ENCODE measurements around the gene COL28A1.

DNA sequence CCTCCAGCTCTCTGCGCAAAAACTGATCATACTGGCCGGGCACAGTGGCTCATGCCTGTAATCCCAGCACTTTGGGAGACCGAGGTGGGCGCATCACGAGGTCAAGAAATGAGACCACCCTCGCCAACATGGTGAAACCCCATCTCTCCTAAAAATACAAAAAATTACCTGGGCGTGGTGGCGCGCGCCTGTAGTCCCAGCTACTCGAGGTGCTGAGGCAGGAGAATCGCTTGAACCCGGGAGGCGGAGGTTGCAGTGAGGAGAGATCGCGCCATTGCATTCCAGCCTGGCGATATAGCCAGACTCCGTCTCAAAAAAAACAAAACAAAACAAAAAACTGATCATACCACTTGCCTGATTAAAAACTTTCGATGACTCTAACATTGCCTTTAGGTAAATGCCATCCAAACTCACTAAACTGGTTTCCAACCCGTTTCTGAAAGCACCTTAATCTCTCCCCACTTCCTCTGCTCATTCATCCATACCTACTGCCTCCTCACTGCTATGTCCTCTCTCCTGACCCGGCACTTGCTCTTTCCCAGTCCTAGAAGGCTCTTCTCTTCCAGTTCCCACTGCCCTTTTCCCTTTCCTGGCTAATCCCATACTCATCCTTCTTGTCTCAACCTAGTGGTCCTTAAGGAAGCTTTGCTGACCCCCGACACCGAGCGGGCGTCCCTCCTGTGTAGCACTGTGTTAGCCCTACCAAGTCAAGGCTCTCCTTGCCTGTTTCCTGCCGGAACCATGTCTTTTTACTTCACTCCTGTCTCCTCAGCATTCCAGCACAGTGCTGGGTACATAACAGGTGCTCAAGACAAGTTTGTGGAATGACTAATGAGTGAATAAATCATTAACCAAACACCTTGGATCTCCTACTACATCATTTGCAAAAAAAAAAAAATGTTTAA, 30.3 kb upstream of the COL28A1 start:
- TF ChIP-seq, protein P1, sequence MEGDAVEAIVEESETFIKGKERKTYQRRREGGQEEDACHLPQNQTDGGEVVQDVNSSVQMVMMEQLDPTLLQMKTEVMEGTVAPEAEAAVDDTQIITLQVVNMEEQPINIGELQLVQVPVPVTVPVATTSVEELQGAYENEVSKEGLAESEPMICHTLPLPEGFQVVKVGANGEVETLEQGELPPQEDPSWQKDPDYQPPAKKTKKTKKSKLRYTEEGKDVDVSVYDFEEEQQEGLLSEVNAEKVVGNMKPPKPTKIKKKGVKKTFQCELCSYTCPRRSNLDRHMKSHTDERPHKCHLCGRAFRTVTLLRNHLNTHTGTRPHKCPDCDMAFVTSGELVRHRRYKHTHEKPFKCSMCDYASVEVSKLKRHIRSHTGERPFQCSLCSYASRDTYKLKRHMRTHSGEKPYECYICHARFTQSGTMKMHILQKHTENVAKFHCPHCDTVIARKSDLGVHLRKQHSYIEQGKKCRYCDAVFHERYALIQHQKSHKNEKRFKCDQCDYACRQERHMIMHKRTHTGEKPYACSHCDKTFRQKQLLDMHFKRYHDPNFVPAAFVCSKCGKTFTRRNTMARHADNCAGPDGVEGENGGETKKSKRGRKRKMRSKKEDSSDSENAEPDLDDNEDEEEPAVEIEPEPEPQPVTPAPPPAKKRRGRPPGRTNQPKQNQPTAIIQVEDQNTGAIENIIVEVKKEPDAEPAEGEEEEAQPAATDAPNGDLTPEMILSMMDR (IDR thresholded peaks at IDR 0.05; ENCODE audit: low read depth, low read length), result no peak
- no peak for TF ChIP-seq POLR2A (IDR thresholded peaks at IDR 0.05; ENCODE audit: extremely low read depth, insufficient read length)
- TF ChIP-seq, protein P2, sequence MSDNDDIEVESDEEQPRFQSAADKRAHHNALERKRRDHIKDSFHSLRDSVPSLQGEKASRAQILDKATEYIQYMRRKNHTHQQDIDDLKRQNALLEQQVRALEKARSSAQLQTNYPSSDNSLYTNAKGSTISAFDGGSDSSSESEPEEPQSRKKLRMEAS (IDR thresholded peaks at IDR 0.05; ENCODE audit: low read depth, low read length), result no peak
